T-helper 17 cell (primary cell): ENCODE measurements around the gene NPY4R2. TPM values are rescaled to one million over a fixed set of nuclear protein-coding genes. Genes with fewer than 3 reads are reported as not detected.
"Not testable (repeated sequence)": the region's sequence is repeated elsewhere in the genome, so short reads cannot be mapped to it uniquely, and the experiment has no call there.

ENCODE experiments used
- ATAC-seq: fragments of 150-1000 bp; cut with Tn5 transposase; 2 replicates; pipeline ENCODE4 v1.10.0; 2021; ENCODE audit warnings: mild to moderate bottlenecking, moderate library complexity
- DNase-seq, 3 donors: peaks; one replicate each; pipeline versions ENCODE4 v3.0.0 to v3.0.0-alpha.2; 2020 to 2021
- H3K9me3 ChIP-seq: one replicate; pipeline ENCODE4 v1.7.0; 2013; ENCODE audit warnings: low read length, mild to moderate bottlenecking; ENCODE audit not compliant: control insufficient read depth, poor library complexity, severe bottlenecking
- H3K27ac Mint-ChIP-seq: one replicate; pipeline ENCODE4 v1.8.0; 2022; ENCODE audit warnings: mild to moderate bottlenecking, moderate library complexity, mixed read lengths
- H3K27me3 Mint-ChIP-seq: one replicate; pipeline ENCODE4 v1.8.0; 2022; ENCODE audit warnings: mixed read lengths
- H3K36me3 Mint-ChIP-seq: one replicate; pipeline ENCODE4 v1.8.0; 2022; ENCODE audit warnings: low read depth, mixed read lengths
- H3K4me1 Mint-ChIP-seq: one replicate; pipeline ENCODE4 v1.8.0; 2022; ENCODE audit warnings: mild to moderate bottlenecking, mixed read lengths
- H3K4me3 Mint-ChIP-seq: one replicate; pipeline ENCODE4 v1.8.0; 2022; ENCODE audit warnings: mild to moderate bottlenecking, moderate library complexity, mixed read lengths
- total RNA-seq, 4 donors: library from RNA in 2 of 4; stranded (reverse) in 2 of 4; gene quantifications; one replicate each; pipeline ENCODE4 v1.2.3 and lab custom pipeline; 2022 to 2026

NPY4R2 gene, protein sequence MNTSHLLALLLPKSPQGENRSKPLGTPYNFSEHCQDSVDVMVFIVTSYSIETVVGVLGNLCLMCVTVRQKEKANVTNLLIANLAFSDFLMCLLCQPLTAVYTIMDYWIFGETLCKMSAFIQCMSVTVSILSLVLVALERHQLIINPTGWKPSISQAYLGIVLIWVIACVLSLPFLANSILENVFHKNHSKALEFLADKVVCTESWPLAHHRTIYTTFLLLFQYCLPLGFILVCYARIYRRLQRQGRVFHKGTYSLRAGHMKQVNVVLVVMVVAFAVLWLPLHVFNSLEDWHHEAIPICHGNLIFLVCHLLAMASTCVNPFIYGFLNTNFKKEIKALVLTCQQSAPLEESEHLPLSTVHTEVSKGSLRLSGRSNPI
- not detected for total RNA-seq
- total RNA-seq (lab: John Stamatoyannopoulos, UW) = 0 reads per million in 2 donors

DNA sequence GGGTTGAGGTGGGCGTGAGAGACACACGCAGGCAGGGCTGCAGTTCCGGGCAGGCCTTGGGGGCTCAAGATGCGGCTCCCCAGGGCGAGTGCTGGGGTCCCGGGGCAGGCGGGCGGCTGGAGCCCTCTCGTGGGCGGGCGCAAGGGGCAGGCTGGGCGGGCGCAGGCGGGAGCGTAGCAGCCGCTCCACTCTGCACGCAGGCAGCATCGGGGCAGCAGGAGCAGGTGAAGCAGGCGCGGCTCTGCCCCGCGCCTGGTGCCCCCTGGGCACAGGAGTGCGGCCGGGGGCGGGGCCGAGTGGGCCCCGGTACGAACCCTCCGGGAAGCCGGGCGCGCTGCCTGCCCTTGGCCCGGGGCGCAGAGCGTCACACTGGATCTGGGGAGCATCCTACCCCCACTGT, at the start of gene NPY4R2:
Gene NPY4R2, plus strand, starts transcription at position 188 of the 400 bp plus-strand sequence. CDS start 3,326 bp downstream, outside the sequence.
- not testable (repeated sequence) for H3K9me3 ChIP-seq, H3K27me3 Mint-ChIP-seq, DNase-seq, H3K4me3 Mint-ChIP-seq, H3K27ac Mint-ChIP-seq, H3K36me3 Mint-ChIP-seq, H3K4me1 Mint-ChIP-seq, ATAC-seq

DNA sequence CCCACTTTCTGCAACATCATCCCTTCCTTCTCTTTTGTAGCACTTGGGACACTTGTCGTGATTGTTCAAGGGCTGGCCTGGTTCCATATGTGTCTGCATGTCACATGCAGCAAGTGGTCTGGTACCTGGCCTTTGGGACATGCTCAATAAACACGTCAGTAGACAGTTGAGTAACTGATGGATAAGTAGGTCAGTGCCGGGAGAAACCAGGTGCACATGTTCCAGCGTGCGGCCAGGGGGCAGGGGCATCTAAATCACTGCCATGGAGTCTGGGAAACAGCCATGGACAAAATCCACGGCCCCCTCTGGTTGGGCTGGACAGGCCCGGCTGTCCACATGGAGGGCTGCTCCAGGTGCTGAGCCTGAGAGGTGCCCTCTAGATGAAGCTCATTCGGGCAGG, 47.6 kb upstream of the NPY4R2 start:
- not testable (repeated sequence) for H3K4me3 Mint-ChIP-seq, ATAC-seq, H3K4me1 Mint-ChIP-seq, H3K27ac Mint-ChIP-seq, DNase-seq, H3K27me3 Mint-ChIP-seq, H3K9me3 ChIP-seq, H3K36me3 Mint-ChIP-seq

DNA sequence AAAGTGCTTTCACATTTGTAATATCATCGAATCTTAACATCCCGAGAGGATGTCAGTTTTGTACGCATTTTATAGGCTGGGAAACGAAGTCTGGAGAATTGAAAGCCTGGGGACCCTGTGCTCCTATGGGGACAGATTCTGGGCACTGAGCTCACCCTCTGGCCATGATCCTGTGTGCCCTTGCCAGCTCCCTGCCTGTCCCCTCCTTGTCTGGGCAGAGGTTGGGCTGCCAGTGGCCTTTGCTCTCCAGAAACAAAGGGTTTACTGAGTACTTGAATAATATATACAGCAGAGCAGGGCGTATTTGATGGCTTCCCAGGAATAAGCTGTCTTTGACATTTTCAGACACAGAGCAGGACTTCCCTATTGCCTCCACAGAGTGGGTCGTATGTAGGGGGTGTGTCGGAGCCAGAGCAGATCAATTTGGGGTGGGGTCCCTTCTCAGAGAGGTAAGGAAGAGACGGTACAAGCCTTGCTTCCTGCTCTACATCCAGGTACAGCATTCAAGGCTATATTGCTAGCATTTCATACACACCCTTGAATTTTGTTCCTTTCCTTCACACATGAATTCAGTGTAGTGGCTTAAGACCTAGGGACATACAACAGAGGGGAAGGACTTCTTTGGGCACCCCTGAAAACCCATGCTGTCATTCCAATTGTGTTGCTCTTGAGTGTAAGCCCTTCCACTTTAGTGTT, 46.8 kb upstream of the NPY4R2 start:
- not testable (repeated sequence) for H3K27me3 Mint-ChIP-seq, H3K4me1 Mint-ChIP-seq, H3K36me3 Mint-ChIP-seq, ATAC-seq, H3K27ac Mint-ChIP-seq, H3K4me3 Mint-ChIP-seq, H3K9me3 ChIP-seq, DNase-seq

DNA sequence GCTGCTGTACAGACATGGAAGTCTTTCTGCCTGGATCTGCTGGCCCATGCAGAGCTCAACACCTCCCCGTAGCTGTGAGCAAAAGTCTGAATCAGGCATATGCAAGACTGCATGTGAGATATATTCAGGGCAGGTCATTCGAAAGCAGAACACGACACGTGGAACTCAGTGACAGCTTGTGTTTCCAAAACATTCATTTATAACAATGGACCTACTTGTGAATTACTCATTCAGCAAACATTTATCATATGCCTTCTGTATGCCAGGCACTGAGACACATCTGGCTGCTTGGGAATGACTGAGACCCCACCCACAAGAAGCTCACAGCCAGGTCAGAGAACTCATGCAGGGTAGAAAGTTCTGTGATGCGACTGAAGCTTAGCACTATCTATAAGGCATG, 46.2 kb upstream of the NPY4R2 start:
- not testable (repeated sequence) for ATAC-seq, H3K9me3 ChIP-seq, H3K27ac Mint-ChIP-seq, H3K4me3 Mint-ChIP-seq, DNase-seq, H3K27me3 Mint-ChIP-seq, H3K36me3 Mint-ChIP-seq, H3K4me1 Mint-ChIP-seq

DNA sequence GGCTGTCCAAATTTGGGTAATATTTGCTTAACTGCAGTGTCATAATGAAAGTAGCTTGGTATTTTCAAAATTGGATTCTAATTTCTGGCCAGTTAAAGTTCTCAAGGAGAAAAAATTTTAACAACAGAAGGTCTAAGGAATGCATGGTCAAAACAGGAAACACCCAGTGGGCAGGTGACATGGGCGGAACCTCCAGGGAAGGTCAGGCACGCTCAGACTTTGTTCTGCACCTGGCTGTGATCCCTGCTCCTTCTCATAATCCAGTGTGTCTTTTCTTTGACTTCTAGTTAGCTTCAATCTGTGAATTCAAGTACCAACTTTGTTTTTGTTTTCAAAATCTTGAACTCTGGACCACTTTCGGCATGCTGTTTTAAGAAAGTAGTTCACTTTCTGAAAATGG, 34.2 kb upstream of the NPY4R2 start:
- H3K4me3 Mint-ChIP-seq, ATAC-seq, H3K27me3 Mint-ChIP-seq, H3K9me3 ChIP-seq, DNase-seq, H3K27ac Mint-ChIP-seq, H3K36me3 Mint-ChIP-seq, H3K4me1 Mint-ChIP-seq: not testable (repeated sequence)

DNA sequence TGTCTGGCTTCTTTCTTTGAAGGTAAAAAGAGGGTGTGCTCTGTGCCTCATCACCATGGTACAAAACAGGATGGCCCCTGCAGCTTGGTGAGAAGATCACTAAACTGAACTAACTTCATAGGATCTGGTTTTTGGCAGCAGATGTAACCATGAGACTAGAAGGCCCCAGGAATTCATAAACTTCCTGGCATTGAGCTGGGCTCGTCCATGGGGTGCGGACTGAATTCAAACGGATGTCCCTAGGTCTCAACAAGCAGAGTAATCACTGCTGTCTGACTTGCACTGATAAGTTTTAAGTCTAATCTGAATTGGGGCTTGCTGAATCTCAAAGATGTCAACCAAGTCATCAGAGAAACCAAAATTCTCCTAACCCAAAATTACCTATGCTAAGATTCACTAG, 33.5 kb upstream of the NPY4R2 start:
- H3K9me3 ChIP-seq, H3K4me3 Mint-ChIP-seq, H3K27me3 Mint-ChIP-seq, H3K36me3 Mint-ChIP-seq, DNase-seq, ATAC-seq, H3K27ac Mint-ChIP-seq, H3K4me1 Mint-ChIP-seq: not testable (repeated sequence)

DNA sequence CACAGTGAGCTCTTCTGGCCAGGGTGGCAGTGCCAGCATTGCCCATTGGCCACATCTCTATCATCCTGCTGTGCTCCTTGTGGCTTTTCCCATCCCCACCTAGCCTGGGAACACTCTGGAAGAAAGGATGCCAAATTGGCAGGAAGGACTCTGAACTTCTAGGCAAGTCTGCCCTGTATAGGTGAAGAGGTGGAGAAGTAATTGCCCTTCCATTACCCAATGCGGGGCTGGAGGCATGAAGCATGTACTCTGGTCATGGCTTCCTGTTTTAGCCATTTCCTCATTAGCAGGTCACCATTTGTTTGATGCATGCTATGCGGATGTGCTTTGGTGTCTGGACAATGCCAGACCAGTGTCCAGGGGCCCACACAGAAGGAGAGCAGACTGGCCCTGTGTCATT, 32.1 kb upstream of the NPY4R2 start:
- not testable (repeated sequence) for H3K4me1 Mint-ChIP-seq, H3K4me3 Mint-ChIP-seq, H3K27ac Mint-ChIP-seq, DNase-seq, H3K9me3 ChIP-seq, ATAC-seq, H3K27me3 Mint-ChIP-seq, H3K36me3 Mint-ChIP-seq

DNA sequence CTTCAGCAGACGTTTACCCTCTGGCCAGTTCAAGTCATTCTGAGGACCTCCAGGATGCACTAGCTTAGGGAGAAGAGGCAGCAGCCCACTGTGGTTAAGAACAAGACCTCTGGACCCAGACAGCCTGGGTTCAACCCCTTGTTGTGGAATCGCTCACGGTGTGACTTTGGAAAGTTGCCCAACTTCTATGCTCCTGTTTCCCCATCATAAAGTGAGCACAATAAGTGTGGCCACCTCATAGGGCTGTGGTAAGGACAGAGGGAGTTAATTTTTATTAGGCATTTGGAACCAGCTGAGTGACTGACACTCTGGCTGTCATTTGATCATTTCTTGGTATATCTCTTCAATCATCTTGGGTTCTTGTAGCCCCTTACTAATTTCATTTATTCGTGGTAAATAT, 31.6 kb upstream of the NPY4R2 start:
- not testable (repeated sequence) for H3K36me3 Mint-ChIP-seq, H3K4me3 Mint-ChIP-seq, H3K27me3 Mint-ChIP-seq, H3K4me1 Mint-ChIP-seq, H3K27ac Mint-ChIP-seq, DNase-seq, H3K9me3 ChIP-seq, ATAC-seq

DNA sequence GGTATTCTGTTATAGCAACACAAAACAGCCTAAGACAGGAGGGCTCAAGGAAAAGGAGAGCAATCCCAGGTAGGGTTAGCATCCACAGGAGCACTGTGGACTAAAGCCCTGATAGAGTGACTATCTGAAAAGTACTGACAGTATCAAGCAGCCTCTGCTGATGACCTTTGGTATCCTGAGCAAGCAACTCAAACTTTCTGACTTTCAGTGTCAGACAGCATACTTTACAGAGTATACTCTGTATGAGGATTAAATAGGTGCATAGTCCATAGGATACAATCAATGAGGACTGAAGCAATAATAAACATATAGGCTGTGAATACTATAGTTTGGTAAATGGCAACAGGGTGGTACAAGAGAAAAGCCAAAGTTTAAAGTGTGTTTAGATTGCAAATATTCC, 27.7 kb upstream of the NPY4R2 start:
- not testable (repeated sequence) for DNase-seq

DNA sequence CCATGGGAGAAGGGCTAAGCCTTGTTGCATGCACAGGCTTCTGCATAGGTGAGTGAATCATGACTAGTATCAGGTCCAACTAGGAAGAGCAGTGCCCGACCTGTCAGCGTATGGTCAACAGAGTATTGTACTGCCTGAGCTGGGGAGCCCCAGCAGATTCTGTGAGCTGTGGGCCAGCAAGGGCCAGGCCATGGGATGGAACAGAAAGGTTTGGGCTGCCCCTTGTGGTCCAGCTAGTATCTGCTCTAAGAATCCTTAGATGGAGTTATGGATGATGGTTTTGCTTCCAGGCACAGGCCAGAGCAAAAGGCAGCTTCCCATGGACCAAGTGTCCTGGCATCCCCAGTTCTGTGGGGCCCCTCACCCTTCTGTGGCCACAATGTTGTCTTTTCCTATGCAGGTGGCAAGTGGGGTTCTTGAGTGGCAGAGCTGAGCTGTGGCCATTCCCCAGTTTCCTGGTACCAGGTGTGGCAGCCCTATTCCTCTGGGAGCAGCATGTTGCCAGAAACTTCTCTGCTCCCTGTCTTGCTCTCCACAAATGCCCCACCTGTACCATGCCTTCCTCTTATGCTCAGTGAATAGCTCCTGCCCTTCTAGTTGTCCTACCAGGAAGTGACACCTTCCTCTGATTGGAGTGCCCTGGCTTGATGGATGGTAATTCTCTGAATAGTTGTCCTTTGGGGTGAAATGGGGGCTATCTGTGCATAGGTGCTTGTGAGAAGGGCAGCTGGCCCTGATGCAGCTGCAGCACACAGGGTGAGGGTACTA, 25.8 kb upstream of the NPY4R2 start:
- not testable (repeated sequence) for H3K27ac Mint-ChIP-seq, ATAC-seq, H3K36me3 Mint-ChIP-seq, H3K4me3 Mint-ChIP-seq, H3K4me1 Mint-ChIP-seq, DNase-seq, H3K27me3 Mint-ChIP-seq, H3K9me3 ChIP-seq

More for the DNA sequence above, 27.7 kb upstream of the NPY4R2 start:
- H3K36me3 Mint-ChIP-seq, H3K4me3 Mint-ChIP-seq, H3K9me3 ChIP-seq, H3K27ac Mint-ChIP-seq, H3K4me1 Mint-ChIP-seq, ATAC-seq, H3K27me3 Mint-ChIP-seq: not testable (repeated sequence)

DNA sequence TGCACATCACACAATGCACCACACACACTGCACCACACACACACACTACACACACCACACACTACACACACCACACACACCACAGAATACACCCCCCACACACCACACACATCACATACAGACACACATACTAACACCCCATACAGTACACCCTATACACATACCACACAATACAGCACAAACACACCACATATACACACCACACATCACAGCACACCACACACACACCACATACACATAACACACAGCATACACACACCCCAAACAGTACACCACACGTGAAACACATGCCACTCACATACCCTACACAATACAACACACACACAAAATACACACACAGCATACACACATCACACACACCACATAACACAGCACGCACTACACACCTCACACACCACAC, 23.9 kb upstream of the NPY4R2 start:
- H3K4me1 Mint-ChIP-seq, DNase-seq, H3K36me3 Mint-ChIP-seq, ATAC-seq, H3K27ac Mint-ChIP-seq, H3K4me3 Mint-ChIP-seq, H3K9me3 ChIP-seq, H3K27me3 Mint-ChIP-seq: not testable (repeated sequence)

DNA sequence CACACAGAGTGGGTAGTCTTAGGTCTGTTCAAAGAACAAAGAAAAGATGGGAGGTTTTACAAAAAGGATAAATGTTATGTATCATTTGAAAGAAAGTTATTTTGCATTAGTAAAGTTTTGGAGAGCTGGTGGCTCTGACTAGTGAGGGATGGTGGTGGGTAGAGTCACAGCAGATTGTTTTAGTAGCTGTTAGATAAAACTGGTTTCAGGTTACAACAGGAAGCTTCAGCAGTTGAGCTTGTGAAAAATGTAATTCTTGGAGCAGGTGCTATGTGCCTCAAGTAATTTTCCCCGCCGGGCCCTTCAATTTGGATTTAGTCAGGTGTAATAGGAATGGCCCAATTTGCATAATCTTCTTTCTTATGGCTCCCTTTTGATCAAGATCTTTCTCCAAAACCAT, 20.6 kb upstream of the NPY4R2 start:
- H3K9me3 ChIP-seq, H3K4me1 Mint-ChIP-seq, H3K36me3 Mint-ChIP-seq, H3K4me3 Mint-ChIP-seq, H3K27me3 Mint-ChIP-seq, H3K27ac Mint-ChIP-seq, ATAC-seq, DNase-seq: not testable (repeated sequence)

DNA sequence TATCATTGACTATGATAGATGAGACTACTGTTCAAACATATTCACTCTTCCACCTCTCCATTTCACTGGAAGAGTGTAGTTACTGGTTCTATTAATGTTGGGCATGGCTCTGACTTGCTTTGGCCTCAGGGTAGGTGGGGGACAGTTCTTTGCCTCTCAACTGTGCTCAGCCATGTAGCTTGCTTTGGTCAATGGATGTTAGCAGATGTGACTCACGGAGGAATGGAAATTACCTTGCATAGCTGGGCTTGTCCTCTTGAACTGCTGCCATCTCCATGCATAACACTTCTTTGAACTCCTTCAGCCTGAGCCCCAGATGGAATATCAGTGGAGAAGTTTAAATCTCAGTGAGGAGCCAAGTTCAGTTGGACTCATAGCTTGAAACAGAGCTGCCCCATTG, 9.1 kb upstream of the NPY4R2 start:
- H3K4me3 Mint-ChIP-seq = not testable (repeated sequence)

More for the DNA sequence above, 9.1 kb upstream of the NPY4R2 start:
- not testable (repeated sequence) for H3K27ac Mint-ChIP-seq, H3K4me1 Mint-ChIP-seq, H3K27me3 Mint-ChIP-seq, H3K36me3 Mint-ChIP-seq, ATAC-seq, DNase-seq, H3K9me3 ChIP-seq
